ENCODE measurements around the gene BAZ2A.

- TF ChIP-seq CTCF (IDR thresholded peaks at IDR 0.05; ENCODE audit: insufficient read depth, low read depth, low read length) (no peak), EZH2 (IDR thresholded peaks at IDR 0.05; ENCODE audit: insufficient read depth, low read length) (no peak)
Observed at GRCh38 chr12:56671608-56672007, 41.5 kb upstream of the BAZ2A start.

All from astrocyte (in vitro differentiated cells and primary cell).